Activated naive CD8-positive, alpha-beta T cell treated with anti-CD3 and anti-CD28 coated beads, Interleukin-2, amount 10 ng/mL, durations not matched to agents 7 days and 5 days (primary cell): ENCODE measurements around the gene TPPP. TPM values are rescaled to one million over a fixed set of nuclear protein-coding genes. Genes with fewer than 3 reads are reported as not detected.

Experiments used
- ATAC-seq: fragments of 150-1000 bp; cut with Tn5 transposase; one replicate; pipeline ENCODE4 v1.10.0; 2021; ENCODE audit warnings: low read depth, moderate library complexity
- POLR2A ChIA-PET: fragments of 350-600 bp; sonication (Branson Sonifier 250); formaldehyde crosslinking; loops from one replicate; lab custom pipeline; 2021; ENCODE audit warnings: antibody characterized with exemption; lab: Charles Lee
- DNase-seq: peaks from one replicate; pipeline ENCODE4 v3.0.0; 2021
- H3K27ac Mint-ChIP-seq: one replicate; pipeline ENCODE4 v1.8.0; 2022; ENCODE audit warnings: mild to moderate bottlenecking, mixed read lengths
- H3K27me3 Mint-ChIP-seq: one replicate; pipeline ENCODE4 v1.8.0; 2022; ENCODE audit warnings: mild to moderate bottlenecking, moderate library complexity, mixed read lengths
- H3K36me3 Mint-ChIP-seq: one replicate; pipeline ENCODE4 v1.8.0; 2021; ENCODE audit warnings: mild to moderate bottlenecking, mixed read lengths
- H3K4me1 Mint-ChIP-seq: one replicate; pipeline ENCODE4 v1.8.0; 2021; ENCODE audit warnings: mixed read lengths
- H3K4me3 Mint-ChIP-seq: one replicate; pipeline ENCODE4 v1.8.0; 2022; ENCODE audit warnings: mild to moderate bottlenecking, moderate library complexity, mixed read lengths
- H3K9me3 Mint-ChIP-seq: one replicate; pipeline ENCODE4 v1.8.0; 2021; ENCODE audit warnings: mixed read lengths
- total RNA-seq, 2 experiments: library from RNA; stranded (reverse); gene quantifications; one replicate each; pipeline ENCODE4 v1.2.3, GENCODE V29; 2021

The TPPP gene
- total RNA-seq, 2 experiments from 2014 or later: 0.40 to 0.55 TPM

GRCh38 chr5:645421-645820 is 47.7 kb downstream of the TPPP start:
- Mint-ChIP-seq H3K27me3 (no peaks in the 10 kb centered on the region), H3K4me1 (peaks cover 2% of the 10 kb centered on the region), H3K27ac (no peak overlapping the region), H3K9me3 (no peaks in the 10 kb centered on the region), H3K36me3 (peaks cover 13% of the 10 kb centered on the region), H3K4me3 (no peak overlapping the region)
- POLR2A ChIA-PET: no interaction called here
- DNase-seq (no peak), ATAC-seq (no peak)

- no peaks in the 10 kb centered on the region for H3K9me3 Mint-ChIP-seq
- no peaks in the 10 kb centered on the region for H3K27me3 Mint-ChIP-seq
- no peak overlapping the region for H3K27ac Mint-ChIP-seq
- POLR2A ChIA-PET: no interaction called here
- H3K4me3 Mint-ChIP-seq: no peak overlapping the region
- no peak for ATAC-seq
- DNase-seq: no peak
- peaks cover 2% of the 10 kb centered on the region for H3K4me1 Mint-ChIP-seq
- peaks cover 13% of the 10 kb centered on the region for H3K36me3 Mint-ChIP-seq
These were observed 48.2 kb downstream of the TPPP start for GRCh38 chr5:644971-645370.

- H3K4me1 Mint-ChIP-seq: peaks cover 2% of the 10 kb centered on the region
- H3K36me3 Mint-ChIP-seq: peaks cover 13% of the 10 kb centered on the region
- POLR2A ChIA-PET: no interaction called here
- H3K9me3 Mint-ChIP-seq: no peaks in the 10 kb centered on the region
- no peaks in the 10 kb centered on the region for H3K27me3 Mint-ChIP-seq
- DNase-seq: no peak
- no peak for ATAC-seq
- no peak overlapping the region for H3K27ac Mint-ChIP-seq
- H3K4me3 Mint-ChIP-seq: no peak overlapping the region
These were observed 48.6 kb downstream of the TPPP start for GRCh38 chr5:644509-644908.

GRCh38 chr5:643811-644271 is 49.3 kb downstream of the TPPP start:
- Mint-ChIP-seq H3K27ac (no peak overlapping the region), H3K4me3 (no peak overlapping the region), H3K27me3 (no peaks in the 10 kb centered on the region), H3K9me3 (no peaks in the 10 kb centered on the region), H3K4me1 (peaks cover 2% of the 10 kb centered on the region), H3K36me3 (peaks cover 13% of the 10 kb centered on the region)
- ATAC-seq (no peak), DNase-seq (no peak)
- POLR2A ChIA-PET: no interaction called here

GRCh38 chr5:643351-643801 is 49.8 kb downstream of the TPPP start:
- ATAC-seq (no peak), DNase-seq (no peak)
- Mint-ChIP-seq H3K36me3 (peaks cover 13% of the 10 kb centered on the region), H3K27ac (no peak overlapping the region), H3K9me3 (no peaks in the 10 kb centered on the region), H3K4me3 (no peak overlapping the region), H3K27me3 (no peaks in the 10 kb centered on the region), H3K4me1 (peaks cover 2% of the 10 kb centered on the region)
- POLR2A ChIA-PET: no interaction called here

GRCh38 chr5:642481-642880 is 50.7 kb downstream of the TPPP start:
- Mint-ChIP-seq H3K9me3 (no peaks in the 10 kb centered on the region), H3K27ac (no peak overlapping the region), H3K36me3 (peaks cover 14% of the 10 kb centered on the region), H3K27me3 (no peaks in the 10 kb centered on the region), H3K4me3 (no peak overlapping the region), H3K4me1 (peaks cover 2% of the 10 kb centered on the region)
- DNase-seq: no peak
- POLR2A ChIA-PET: no interaction called here
- no peak for ATAC-seq

GRCh38 chr5:641331-641765 is 51.8 kb downstream of the TPPP start:
- ATAC-seq (no peak), DNase-seq (no peak)
- POLR2A ChIA-PET: no interaction called here
- H3K9me3 Mint-ChIP-seq: no peaks in the 10 kb centered on the region
- H3K4me1 Mint-ChIP-seq: peaks cover 2% of the 10 kb centered on the region
- no peak overlapping the region for H3K27ac Mint-ChIP-seq
- H3K36me3 Mint-ChIP-seq: peaks cover 14% of the 10 kb centered on the region
- H3K4me3 Mint-ChIP-seq: no peak overlapping the region
- no peaks in the 10 kb centered on the region for H3K27me3 Mint-ChIP-seq

- H3K36me3 Mint-ChIP-seq: peaks cover 12% of the 10 kb centered on the region
- no peak overlapping the region for H3K27ac Mint-ChIP-seq
- POLR2A ChIA-PET: no interaction called here
- ATAC-seq (no peak), DNase-seq (no peak)
- peaks cover 2% of the 10 kb centered on the region for H3K4me1 Mint-ChIP-seq
- H3K27me3 Mint-ChIP-seq: no peaks in the 10 kb centered on the region
- H3K9me3 Mint-ChIP-seq: no peaks in the 10 kb centered on the region
- no peak overlapping the region for H3K4me3 Mint-ChIP-seq
These were observed 52.5 kb downstream of the TPPP start for GRCh38 chr5:640461-641330.

GRCh38 chr5:639584-640213 is 53.5 kb downstream of the TPPP start:
- POLR2A ChIA-PET: no interaction called here
- peaks cover 15% of the 10 kb centered on the region for H3K36me3 Mint-ChIP-seq
- DNase-seq (no peak), ATAC-seq (no peak)
- H3K27me3 Mint-ChIP-seq: no peaks in the 10 kb centered on the region
- no peak overlapping the region for H3K4me3 Mint-ChIP-seq
- H3K9me3 Mint-ChIP-seq: no peaks in the 10 kb centered on the region
- H3K4me1 Mint-ChIP-seq: peaks cover 2% of the 10 kb centered on the region
- H3K27ac Mint-ChIP-seq: no peak overlapping the region

GRCh38 chr5:639253-639530 is 54.0 kb downstream of the TPPP start:
- POLR2A ChIA-PET: no interaction called here
- DNase-seq (no peak), ATAC-seq (no peak)
- Mint-ChIP-seq H3K9me3 (no peaks in the 10 kb centered on the region), H3K4me1 (peaks cover 2% of the 10 kb centered on the region), H3K27ac (no peak overlapping the region), H3K36me3 (peaks cover 19% of the 10 kb centered on the region), H3K4me3 (no peak overlapping the region), H3K27me3 (no peaks in the 10 kb centered on the region)

- Mint-ChIP-seq H3K9me3 (no peaks in the 10 kb centered on the region), H3K27me3 (no peaks in the 10 kb centered on the region), H3K4me3 (no peak overlapping the region), H3K27ac (no peak overlapping the region), H3K36me3 (peaks cover 19% of the 10 kb centered on the region), H3K4me1 (peaks cover 2% of the 10 kb centered on the region)
- no peak for ATAC-seq
- DNase-seq: no peak
- POLR2A ChIA-PET: no interaction called here
These were observed 54.5 kb downstream of the TPPP start for GRCh38 chr5:638501-639252.

GRCh38 chr5:637581-638450 is 55.3 kb downstream of the TPPP start:
- H3K27ac Mint-ChIP-seq: no peak overlapping the region
- DNase-seq (no peak), ATAC-seq (no peak)
- no peak overlapping the region for H3K4me3 Mint-ChIP-seq
- no peaks in the 10 kb centered on the region for H3K4me1 Mint-ChIP-seq
- POLR2A ChIA-PET: no interaction called here
- no peaks in the 10 kb centered on the region for H3K9me3 Mint-ChIP-seq
- no peaks in the 10 kb centered on the region for H3K27me3 Mint-ChIP-seq
- peaks cover 19% of the 10 kb centered on the region for H3K36me3 Mint-ChIP-seq

GRCh38 chr5:636951-637350 is 56.2 kb downstream of the TPPP start:
- POLR2A ChIA-PET: no interaction called here
- Mint-ChIP-seq H3K9me3 (no peaks in the 10 kb centered on the region), H3K27me3 (no peaks in the 10 kb centered on the region), H3K4me1 (no peaks in the 10 kb centered on the region), H3K4me3 (no peak overlapping the region), H3K36me3 (peaks cover 19% of the 10 kb centered on the region), H3K27ac (no peak overlapping the region)
- no peak for ATAC-seq
- DNase-seq: no peak
